Thoracic aorta (tissue), 2 donors: ENCODE measurements around the gene SLC26A6. TPM values are rescaled to one million over a fixed set of nuclear protein-coding genes. Genes with fewer than 3 reads are reported as not detected.

Experiments
- ATAC-seq: fragments of 150-250 bp; one replicate; pipeline ENCODE4 v1.8.0; 2017; ENCODE audit warnings: low read depth; ENCODE audit not compliant: insufficient number of reproducible peaks, low FRiP score
- DNase-seq: peaks from one replicate; pipeline ENCODE4 v3.0.0-alpha.2; 2020; ENCODE audit warnings: low spot score
- H3K27ac ChIP-seq, 2 donors: fragments of 200-600 bp; sonication (generic); 1 replicate in 1 of 2; 2 replicates in 1 of 2; pipeline ENCODE4 v1.5.1; 2016; ENCODE audit warnings: mild to moderate bottlenecking in 2 of 2, moderate library complexity in 2 of 2
- H3K27me3 ChIP-seq: fragments of 200-600 bp; sonication (generic); replicated peaks from 2 replicates; pipeline ENCODE4 v1.6.0; 2016; ENCODE audit warnings: mild to moderate bottlenecking; ENCODE audit not compliant: insufficient read depth
- H3K36me3 ChIP-seq: fragments of 200-600 bp; sonication (generic); one replicate; pipeline ENCODE4 v1.5.1; 2016
- H3K4me1 ChIP-seq, 2 donors: fragments of 200-600 bp; sonication (generic); 1 replicate in 1 of 2; 2 replicates in 1 of 2; pipeline versions ENCODE4 v1.5.1 to v1.6.0; 2016; ENCODE audit warnings: low read depth in 2 of 2, mild to moderate bottlenecking in 1 of 2; ENCODE audit not compliant: control insufficient read depth in 1 of 2
- H3K4me3 ChIP-seq: fragments of 200-600 bp; sonication (generic); 2 replicates; pipeline ENCODE4 v1.5.1; 2016; ENCODE audit warnings: mild to moderate bottlenecking
- H3K9me3 ChIP-seq: fragments of 200-600 bp; sonication (generic); 2 replicates; pipeline ENCODE4 v1.5.1; 2016
- total RNA-seq, 2 donors: library from RNA; depleted of rRNA; stranded (reverse); fragments of >200 nt; gene quantifications; one replicate each; pipeline versions ENCODE4 v1.1.0 to v1.2.3, GENCODE V29; 2016
- TF ChIP-seq, protein P1 (sequence below): fragments of 200-600 bp; sonication (generic); IDR thresholded peaks from one replicate; pipeline ENCODE4 v1.5.1; 2019; ENCODE audit warnings: antibody characterized with exemption

The SLC26A6 gene
- total RNA-seq, 2 donors from 2014 or later = 93.9 to 102 TPM

DNA sequence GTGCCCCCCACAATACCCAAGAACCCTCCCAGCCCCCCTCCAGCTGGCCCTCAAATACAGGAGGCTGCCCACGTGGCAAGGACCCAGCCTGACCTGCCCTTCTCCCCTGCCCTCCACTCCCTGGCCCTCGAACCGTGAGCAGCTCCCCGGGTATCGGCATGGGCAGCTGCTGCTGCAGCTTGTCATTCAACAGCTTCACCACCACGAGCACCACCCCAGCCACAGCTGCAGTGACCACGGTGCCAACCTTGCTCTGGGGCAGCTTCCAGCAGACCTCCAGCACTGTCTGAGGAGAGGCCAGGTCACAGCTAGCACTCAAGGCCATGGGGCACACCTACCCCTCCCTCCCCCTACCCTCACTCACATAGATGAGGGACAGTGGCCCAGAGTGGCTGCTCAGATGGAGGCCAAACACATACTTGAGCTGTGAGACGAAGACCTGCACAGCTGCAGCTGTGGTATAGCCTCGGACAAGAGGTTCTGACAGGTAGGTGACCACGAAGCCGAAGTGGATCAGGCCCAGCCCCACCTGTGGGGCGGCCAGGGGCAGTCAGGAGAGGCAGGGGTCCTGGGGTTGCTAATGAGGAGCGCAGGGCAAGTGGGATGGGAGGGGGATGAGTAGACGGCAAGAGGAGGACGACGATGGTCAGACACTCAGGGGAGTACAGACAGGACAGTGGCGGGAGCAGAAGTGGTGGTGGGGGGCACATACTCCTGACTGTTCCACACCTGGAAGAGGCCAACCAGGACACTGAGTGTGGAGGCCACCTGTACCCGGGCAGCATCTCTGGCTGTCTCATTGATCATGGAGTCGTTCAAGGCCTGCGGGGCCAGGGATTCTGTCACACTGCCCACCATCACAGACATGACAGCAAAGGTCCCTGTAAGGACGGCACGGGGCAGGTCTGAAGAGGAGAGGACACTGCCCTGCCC, 3.5 kb downstream of the SLC26A6 start:
- Histone ChIP-seq H3K27ac (no peak overlapping the region), H3K27me3 (no peaks in the 10 kb centered on the region), H3K36me3 (peaks cover 55% of the 10 kb centered on the region), H3K4me3 (no peak overlapping the region), H3K4me1 (peaks cover 15 to 34% of the 10 kb centered on the region in 2 donors), H3K9me3 (no peaks in the 10 kb centered on the region)
- TF ChIP-seq, protein P1, sequence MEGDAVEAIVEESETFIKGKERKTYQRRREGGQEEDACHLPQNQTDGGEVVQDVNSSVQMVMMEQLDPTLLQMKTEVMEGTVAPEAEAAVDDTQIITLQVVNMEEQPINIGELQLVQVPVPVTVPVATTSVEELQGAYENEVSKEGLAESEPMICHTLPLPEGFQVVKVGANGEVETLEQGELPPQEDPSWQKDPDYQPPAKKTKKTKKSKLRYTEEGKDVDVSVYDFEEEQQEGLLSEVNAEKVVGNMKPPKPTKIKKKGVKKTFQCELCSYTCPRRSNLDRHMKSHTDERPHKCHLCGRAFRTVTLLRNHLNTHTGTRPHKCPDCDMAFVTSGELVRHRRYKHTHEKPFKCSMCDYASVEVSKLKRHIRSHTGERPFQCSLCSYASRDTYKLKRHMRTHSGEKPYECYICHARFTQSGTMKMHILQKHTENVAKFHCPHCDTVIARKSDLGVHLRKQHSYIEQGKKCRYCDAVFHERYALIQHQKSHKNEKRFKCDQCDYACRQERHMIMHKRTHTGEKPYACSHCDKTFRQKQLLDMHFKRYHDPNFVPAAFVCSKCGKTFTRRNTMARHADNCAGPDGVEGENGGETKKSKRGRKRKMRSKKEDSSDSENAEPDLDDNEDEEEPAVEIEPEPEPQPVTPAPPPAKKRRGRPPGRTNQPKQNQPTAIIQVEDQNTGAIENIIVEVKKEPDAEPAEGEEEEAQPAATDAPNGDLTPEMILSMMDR = no peak
- DNase-seq = no peak
- no peak for ATAC-seq

DNA sequence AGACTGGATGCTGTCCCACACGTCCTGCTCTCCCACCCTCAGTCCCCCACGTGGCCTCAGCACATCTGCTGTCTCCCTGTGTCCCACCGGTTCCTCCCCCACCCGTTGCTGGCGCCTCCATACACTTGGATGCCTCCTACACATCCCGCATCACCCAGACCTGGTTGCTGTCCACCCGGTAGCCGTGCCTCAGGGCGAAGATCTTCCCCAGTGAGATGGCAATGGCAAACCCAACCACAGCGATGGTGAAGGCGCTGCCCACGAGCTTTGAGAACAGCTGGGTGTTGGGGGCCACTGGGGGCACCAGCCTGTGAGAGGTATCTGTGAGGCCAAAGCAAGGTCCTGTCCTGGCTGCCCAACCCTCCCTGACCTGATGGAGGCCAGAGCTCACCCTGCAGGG, 4.4 kb downstream of the SLC26A6 start:
- no peaks in the 10 kb centered on the region for H3K9me3 ChIP-seq
- H3K27ac ChIP-seq = no peak overlapping the region
- H3K4me3 ChIP-seq = no peak overlapping the region
- peaks cover 65% of the 10 kb centered on the region for H3K36me3 ChIP-seq
- DNase-seq (no peak), ATAC-seq (no peak)
- peaks cover 9 to 24% of the 10 kb centered on the region in 2 donors for H3K4me1 ChIP-seq
- no peaks in the 10 kb centered on the region for H3K27me3 ChIP-seq
- TF ChIP-seq, protein P1 = no peak

DNA sequence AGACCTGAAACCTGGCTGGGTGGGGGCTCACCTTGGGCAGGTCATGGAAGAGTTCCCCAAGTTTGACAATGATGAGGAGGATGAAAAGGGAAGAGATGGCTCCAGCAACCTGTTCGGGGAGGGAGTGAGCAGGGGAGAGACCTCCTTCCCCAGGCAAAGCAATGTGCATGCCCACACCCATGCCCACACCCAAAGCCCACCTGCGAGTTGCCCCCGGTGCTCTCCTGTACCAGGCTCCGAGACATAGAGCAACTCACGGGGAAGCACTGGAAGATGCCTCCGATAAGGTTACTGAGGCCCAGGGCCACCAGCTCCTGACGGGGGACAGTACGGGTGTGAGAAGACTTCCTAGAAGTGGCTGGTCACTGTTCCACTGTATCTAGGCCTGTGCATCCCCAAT, 4.9 kb downstream of the SLC26A6 start:
- Histone ChIP-seq H3K4me3 (no peak overlapping the region), H3K9me3 (no peaks in the 10 kb centered on the region), H3K27ac (no peak overlapping the region), H3K27me3 (no peaks in the 10 kb centered on the region), H3K36me3 (peaks cover 69% of the 10 kb centered on the region), H3K4me1 (peaks cover 9 to 23% of the 10 kb centered on the region in 2 donors)
- TF ChIP-seq, protein P1 = no peak
- ATAC-seq (no peak), DNase-seq (no peak)

DNA sequence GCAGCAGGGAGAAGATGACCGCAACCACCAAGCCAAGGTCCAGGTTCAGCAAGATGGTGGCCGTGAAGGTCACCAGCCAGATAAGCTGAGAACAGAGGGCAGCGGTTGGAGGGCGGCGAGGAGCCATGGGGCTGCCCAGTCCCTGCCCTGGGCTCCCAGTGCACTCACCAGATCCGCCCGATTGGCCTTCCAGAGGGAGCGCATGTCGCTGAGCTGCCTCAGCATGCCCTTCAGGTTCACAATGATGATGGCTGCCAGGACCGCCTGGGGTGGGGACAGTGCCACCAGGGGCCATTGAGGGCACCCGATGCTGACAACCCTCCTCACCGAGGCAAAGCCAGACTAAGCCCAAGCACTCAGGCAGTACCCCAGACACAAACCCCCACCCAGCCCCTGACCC, 5.4 kb downstream of the SLC26A6 start:
- DNase-seq (no peak), ATAC-seq (no peak)
- Histone ChIP-seq H3K27me3 (no peaks in the 10 kb centered on the region), H3K4me1 (peaks cover 9 to 23% of the 10 kb centered on the region in 2 donors), H3K36me3 (peaks cover 74% of the 10 kb centered on the region), H3K4me3 (no peak overlapping the region), H3K27ac (no peak overlapping the region), H3K9me3 (no peaks in the 10 kb centered on the region)
- TF ChIP-seq, protein P1 = no peak

DNA sequence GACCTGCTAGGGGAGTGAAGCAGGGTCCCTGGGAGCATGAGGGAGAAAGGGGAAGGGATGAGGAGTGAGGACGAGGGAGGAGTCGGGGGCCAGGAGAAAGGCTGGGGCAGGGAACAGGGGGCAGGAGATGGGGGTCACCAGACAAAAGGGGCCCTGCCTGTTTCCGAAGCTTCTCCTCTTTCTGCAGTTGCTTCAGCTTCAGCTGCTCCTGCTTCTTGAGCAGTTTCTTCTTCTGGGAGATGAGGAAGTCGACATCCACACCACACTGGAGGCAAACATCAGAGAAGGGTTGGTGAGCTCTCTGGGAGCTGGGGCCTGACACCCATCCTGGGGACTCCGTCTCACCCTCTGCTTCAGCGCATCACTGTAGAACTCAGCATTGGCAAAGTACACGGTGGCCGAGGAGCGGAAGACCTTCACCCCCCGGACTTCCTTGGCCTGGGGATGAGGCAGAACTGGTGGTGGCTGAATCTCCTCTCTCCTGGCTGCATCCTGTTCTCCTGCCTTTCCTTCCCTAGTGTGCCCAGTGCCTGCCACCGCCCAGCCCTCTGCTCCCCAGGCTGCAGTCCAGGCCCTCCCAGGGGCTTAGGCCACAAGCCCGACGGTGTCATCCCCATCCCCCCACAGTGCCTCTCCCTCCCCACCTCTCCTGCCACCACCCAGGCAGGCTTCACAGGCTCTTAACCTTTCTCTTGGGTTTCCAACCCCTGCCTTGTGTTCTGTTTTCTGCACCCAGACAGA, 6.8 kb downstream of the SLC26A6 start:
- Histone ChIP-seq H3K4me1 (peaks cover 0 to 11% of the 10 kb centered on the region in 2 donors), H3K27me3 (no peaks in the 10 kb centered on the region), H3K27ac (no peak overlapping the region), H3K9me3 (no peaks in the 10 kb centered on the region), H3K4me3 (no peak overlapping the region), H3K36me3 (peaks cover 74% of the 10 kb centered on the region)
- ATAC-seq (no peak), DNase-seq (no peak)
- TF ChIP-seq, protein P1 = no peak
